Activated T-helper 1 cell treated with Interleukin-2 at 50 U/mL for 16 hours (primary cell): ENCODE results near the gene FAM174B.

Experiments
- DNase-seq: peaks from one replicate; pipeline ENCODE4 v3.0.0-alpha.2; 2020; ENCODE audit warnings: low read depth

The FAM174B gene

GRCh38 chr15:92638709-92639365 lies 16.7 kb downstream of the FAM174B start:
- no peak for DNase-seq

GRCh38 chr15:92638291-92638708 lies 17.3 kb downstream of the FAM174B start:
- no peak for DNase-seq

GRCh38 chr15:92637626-92638025 lies 17.9 kb downstream of the FAM174B start:
- DNase-seq, result no peak

DNA sequence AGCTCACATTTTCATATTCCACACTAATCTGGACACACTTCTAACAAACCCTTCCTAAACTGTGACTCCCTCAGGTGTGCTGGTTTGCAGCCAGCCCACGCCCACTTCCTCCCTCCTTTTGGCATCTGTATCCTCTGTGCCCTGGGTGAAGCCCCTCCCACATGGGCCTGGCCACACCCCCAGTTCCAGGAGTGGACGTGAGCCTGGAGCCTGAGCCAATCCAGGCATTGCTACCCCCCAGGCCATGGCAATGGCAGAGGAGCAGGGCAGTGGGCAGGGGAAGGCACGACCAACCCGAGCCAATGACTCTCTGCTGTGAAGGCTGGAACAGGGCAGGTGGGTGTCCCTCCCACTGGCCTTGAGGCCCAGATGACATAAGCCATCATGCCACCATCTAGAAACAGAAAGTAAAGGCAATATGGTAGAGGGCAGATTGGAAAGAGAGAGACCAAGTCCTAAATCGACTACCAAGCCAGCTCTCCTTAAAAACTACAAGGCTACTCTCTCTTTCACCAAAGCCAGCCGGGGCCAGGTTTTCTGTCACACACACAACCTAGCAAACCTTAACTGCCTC lies 18.6 kb downstream of the FAM174B start:
- no peak for DNase-seq

- no peak for DNase-seq
These were observed 19.1 kb downstream of the FAM174B start for GRCh38 chr15:92636401-92636907.

DNA sequence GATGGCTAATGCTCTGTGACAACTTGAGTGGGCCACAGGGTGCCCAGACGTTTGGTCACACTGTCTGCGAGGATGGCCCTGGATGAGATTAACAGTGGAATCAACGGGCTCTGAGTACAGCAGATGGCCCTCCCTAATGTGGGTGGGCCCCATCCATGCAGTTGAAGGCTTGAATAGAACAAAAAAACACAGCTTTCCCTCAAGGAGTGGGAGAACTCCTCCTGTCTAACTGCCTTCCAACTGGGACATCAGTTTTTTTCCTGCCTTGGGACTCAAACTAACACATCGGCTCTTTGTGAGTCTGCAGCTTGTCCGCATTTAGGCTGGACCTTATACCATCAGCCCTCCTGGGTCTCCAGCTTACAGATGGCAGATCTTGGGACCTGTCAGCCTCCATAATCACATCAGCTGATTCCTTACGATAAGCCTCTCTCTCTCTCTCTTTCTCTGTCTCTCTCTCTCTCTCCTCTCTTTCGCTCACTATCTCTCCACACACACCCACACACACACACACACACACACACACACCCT lies 20.8 kb downstream of the FAM174B start:
- DNase-seq, result no peak

- no peak for DNase-seq
These were observed 21.5 kb downstream of the FAM174B start for GRCh38 chr15:92634060-92634459.

DNA sequence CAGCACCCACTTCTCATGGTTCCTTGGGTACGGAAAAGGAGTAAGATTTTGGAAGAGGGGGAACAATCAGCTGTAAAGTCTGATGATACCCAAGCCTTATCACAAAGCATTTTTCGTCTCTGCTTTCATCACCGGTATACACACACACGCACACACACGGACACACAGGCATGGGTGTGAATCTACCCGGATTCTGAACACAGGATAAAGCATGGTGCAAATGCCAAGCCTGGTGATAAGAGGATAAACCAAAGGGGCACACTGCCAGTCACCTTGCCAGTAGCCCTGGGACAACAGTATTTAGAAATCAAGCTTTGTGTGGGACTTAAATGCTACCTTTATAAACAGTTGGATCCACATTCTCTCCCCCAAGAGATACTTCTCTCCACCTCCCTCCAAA lies 22.2 kb downstream of the FAM174B start:
- DNase-seq, result no peak

- no peak for DNase-seq
These were observed 22.6 kb downstream of the FAM174B start for GRCh38 chr15:92633001-92633400.

DNA sequence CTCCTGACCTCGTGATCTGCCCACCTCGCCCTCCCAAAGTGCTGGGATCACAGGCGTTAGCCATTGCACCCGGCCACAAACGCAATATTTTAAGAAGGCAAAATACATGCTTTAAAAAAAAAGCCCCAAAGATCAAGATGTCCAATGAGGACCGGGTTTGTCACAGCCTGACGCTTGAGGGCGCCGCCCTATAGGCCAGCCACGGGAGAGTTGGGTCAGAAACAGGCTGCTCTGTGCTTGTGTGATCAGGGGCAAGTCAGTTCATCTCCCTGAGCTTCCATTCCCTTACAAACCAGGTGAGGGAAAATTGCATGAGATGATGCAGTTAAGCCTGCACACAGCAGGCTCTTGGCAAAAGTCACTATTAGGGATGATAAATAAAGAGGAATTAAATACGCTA lies 23.9 kb downstream of the FAM174B start:
- no peak for DNase-seq

DNA sequence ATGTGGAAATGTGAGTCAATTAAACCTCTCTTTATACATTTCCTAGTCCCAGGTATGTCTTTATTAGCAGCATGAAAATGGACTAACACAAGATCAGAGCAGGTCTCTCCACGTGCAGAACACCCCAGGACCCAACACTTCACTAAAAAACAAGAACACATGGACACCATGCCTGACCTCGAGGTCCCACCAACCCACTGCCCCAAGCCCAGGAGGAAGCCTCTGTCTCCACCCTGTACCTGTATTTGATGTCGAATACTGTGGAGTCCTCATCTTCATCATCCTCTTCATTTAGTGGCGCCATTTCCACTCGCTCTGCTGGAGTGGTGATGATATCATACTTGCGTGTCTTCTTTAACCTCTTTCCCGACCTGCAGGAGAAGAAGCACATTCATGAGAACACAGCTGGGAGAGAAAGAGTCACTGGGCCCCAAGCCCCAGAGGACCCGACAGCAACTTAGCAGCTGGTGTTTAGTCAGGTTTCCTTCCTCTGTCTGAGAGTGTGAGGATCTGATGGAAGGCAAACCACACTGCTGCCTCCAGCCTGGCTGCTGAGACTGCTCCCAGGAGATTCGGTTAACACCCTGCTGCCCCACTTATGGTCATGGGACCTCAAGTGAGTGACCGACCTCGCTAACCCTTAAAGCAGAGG lies 25.5 kb downstream of the FAM174B start:
- no peak for DNase-seq

- DNase-seq, result no peak
These were observed 26.1 kb downstream of the FAM174B start for GRCh38 chr15:92629276-92629974.

GRCh38 chr15:92627014-92627413 lies 28.6 kb downstream of the FAM174B start:
- no peak for DNase-seq

DNA sequence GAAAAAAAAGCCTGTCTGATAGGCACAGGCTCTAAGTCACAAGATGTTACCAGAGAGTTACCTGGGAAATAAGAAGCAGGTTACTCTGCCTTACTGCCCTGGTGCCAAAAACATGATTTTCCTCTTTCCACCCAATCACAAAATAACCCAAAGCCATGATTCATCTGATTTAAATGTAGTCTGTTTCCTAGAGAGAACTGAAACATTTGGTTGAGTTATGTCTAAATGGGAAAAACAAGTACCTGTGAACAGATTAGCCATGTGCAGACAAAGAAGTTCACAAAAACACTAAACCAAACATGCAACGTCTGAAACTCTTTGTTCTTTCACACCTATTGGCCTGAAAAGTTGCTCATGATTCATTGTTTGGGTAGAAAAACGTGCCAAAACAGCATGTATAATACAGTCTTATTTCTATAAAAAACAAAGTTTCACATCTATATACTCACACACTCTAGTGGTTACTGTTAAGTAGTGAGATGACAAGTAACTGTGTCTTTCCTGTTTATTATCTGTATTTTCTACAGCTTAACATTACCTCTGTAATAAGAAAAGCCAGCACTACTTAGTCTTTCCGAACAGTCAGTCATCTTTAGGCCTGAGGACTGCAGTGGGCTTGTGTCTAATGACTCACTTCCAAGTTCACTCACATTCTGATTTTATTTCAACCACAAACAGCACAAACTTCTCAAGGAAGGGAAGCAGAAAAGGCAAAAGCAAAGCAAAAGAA lies 30.2 kb downstream of the FAM174B start:
- no peak for DNase-seq

- no peak for DNase-seq
These were observed 31.1 kb downstream of the FAM174B start for GRCh38 chr15:92624401-92624991.

DNA sequence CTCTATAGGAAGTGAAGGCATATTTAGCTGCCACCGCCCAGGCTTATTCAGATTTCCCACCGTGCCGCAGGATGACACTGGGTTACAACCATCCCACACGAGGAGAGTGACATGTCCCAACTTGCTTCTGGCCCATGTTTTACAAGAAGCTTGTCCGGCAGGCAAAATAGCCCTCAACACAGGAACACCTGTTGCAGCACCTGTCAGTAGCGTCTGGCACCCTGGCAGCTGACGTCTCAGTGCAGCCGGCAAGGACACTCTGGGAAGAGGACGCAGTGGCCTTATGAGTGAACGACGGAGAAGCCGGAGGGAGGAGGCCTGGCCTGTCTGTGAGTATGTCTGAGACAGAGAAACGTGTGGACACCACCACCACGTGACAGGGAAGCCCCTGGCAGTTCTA lies 32.1 kb downstream of the FAM174B start:
- no peak for DNase-seq

- no peak for DNase-seq
These were observed 33.5 kb downstream of the FAM174B start for GRCh38 chr15:92621972-92622533.

GRCh38 chr15:92620991-92621390 lies 34.6 kb downstream of the FAM174B start:
- DNase-seq, result no peak

GRCh38 chr15:92619145-92620101 lies 36.2 kb downstream of the FAM174B start:
- no peak for DNase-seq
